ENCODE measurements around the gene DCAF11. TPM values are rescaled to one million over a fixed set of nuclear protein-coding genes. Genes with fewer than 3 reads are reported as not detected.

The DCAF11 gene
- total and polyA plus RNA-seq, 2 of the 13 experiments (the other 11 are each of a cell fraction or from before 2014, with no cell fraction given): 150 to 257 TPM

DNA sequence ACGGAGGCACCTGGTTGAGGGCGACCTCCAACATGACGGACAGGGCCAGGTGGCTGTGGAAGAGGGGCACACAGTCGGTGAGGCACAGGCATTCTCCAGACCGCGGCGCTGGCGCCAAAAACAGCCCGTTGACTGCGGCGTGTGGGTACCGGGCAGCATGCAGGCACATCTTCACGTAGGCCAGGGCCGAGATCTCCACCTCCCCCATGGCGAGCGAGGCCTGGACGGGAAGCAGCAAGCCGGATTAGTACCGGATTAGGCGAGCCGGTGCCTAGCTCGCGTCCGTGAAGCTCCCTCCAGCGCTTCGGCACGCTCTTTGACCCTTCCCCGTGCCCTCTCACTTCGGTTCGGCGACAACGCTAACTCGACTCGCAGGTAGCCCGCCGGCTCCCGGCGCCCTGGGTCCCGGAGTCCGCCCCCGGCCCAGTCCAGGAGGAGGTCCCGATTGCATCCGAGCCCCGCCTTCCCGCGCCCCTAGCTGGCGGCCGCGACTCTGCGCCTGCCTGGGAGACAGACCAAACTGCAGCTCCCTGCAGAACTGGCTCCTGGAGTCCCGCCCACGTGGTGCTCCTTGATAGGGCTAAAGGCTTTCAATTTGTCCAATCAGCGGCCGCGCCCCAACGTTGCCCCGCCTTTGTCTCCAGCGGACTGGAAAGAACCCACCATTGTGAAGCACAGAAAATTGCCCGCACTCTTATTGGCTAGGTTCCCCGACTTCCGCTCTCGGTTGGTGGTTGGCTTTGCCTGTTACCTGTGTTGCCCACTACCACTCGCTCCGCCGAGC is 26.7 kb downstream of the DCAF11 start, which contains the start of gene EMC9 (continued):
- TF ChIP-seq, protein P1, sequence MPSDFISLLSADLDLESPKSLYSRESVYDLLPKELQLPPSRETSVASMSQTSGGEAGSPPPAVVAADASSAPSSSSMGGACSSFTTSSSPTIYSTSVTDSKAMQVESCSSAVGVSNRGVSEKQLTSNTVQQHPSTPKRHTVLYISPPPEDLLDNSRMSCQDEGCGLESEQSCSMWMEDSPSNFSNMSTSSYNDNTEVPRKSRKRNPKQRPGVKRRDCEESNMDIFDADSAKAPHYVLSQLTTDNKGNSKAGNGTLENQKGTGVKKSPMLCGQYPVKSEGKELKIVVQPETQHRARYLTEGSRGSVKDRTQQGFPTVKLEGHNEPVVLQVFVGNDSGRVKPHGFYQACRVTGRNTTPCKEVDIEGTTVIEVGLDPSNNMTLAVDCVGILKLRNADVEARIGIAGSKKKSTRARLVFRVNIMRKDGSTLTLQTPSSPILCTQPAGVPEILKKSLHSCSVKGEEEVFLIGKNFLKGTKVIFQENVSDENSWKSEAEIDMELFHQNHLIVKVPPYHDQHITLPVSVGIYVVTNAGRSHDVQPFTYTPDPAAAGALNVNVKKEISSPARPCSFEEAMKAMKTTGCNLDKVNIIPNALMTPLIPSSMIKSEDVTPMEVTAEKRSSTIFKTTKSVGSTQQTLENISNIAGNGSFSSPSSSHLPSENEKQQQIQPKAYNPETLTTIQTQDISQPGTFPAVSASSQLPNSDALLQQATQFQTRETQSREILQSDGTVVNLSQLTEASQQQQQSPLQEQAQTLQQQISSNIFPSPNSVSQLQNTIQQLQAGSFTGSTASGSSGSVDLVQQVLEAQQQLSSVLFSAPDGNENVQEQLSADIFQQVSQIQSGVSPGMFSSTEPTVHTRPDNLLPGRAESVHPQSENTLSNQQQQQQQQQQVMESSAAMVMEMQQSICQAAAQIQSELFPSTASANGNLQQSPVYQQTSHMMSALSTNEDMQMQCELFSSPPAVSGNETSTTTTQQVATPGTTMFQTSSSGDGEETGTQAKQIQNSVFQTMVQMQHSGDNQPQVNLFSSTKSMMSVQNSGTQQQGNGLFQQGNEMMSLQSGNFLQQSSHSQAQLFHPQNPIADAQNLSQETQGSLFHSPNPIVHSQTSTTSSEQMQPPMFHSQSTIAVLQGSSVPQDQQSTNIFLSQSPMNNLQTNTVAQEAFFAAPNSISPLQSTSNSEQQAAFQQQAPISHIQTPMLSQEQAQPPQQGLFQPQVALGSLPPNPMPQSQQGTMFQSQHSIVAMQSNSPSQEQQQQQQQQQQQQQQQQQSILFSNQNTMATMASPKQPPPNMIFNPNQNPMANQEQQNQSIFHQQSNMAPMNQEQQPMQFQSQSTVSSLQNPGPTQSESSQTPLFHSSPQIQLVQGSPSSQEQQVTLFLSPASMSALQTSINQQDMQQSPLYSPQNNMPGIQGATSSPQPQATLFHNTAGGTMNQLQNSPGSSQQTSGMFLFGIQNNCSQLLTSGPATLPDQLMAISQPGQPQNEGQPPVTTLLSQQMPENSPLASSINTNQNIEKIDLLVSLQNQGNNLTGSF (CRISPR knock-in tag; IDR thresholded peaks at IDR 0.05): peak; percentile 95
- TF ChIP-seq ZNF292 (CRISPR knock-in tag; IDR thresholded peaks at IDR 0.05; ENCODE audit: borderline replicate concordance, low read depth) (peak; percentile 80), KAT8 (CRISPR knock-in tag; IDR thresholded peaks at IDR 0.05) (peak; percentile 93), ZBTB7A (CRISPR knock-in tag; IDR thresholded peaks at IDR 0.05) (no peak), MIXL1 (CRISPR knock-in tag; IDR thresholded peaks at IDR 0.05) (no peak; the same call in 1 of the 2 replicates), ARNTL (CRISPR knock-in tag; IDR thresholded peaks at IDR 0.05) (peak; percentile 74), ZNF775 (CRISPR knock-in tag; IDR thresholded peaks at IDR 0.05; ENCODE audit: borderline replicate concordance) (peak; percentile 83), BATF2 (CRISPR knock-in tag; IDR thresholded peaks at IDR 0.05) (no peak), RFXANK (CRISPR knock-in tag; IDR thresholded peaks at IDR 0.05) (peak; percentile 96), NR2C2 (CRISPR knock-in tag; IDR thresholded peaks at IDR 0.05; ENCODE audit: borderline replicate concordance) (peak; percentile 83), ZSCAN20 (CRISPR knock-in tag; IDR thresholded peaks at IDR 0.05; ENCODE audit: borderline replicate concordance) (peak; percentile 87), CERS6 (CRISPR knock-in tag; IDR thresholded peaks at IDR 0.05) (peak; percentile 70; the same call in 1 of the 2 replicates)
- TF ChIP-seq, protein P2, sequence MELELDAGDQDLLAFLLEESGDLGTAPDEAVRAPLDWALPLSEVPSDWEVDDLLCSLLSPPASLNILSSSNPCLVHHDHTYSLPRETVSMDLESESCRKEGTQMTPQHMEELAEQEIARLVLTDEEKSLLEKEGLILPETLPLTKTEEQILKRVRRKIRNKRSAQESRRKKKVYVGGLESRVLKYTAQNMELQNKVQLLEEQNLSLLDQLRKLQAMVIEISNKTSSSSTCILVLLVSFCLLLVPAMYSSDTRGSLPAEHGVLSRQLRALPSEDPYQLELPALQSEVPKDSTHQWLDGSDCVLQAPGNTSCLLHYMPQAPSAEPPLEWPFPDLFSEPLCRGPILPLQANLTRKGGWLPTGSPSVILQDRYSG (CRISPR knock-in tag; IDR thresholded peaks at IDR 0.05): 0 out of 2 replicates have a peak, but pooled peaks have one; percentile 41
- TF ChIP-seq, protein P3, sequence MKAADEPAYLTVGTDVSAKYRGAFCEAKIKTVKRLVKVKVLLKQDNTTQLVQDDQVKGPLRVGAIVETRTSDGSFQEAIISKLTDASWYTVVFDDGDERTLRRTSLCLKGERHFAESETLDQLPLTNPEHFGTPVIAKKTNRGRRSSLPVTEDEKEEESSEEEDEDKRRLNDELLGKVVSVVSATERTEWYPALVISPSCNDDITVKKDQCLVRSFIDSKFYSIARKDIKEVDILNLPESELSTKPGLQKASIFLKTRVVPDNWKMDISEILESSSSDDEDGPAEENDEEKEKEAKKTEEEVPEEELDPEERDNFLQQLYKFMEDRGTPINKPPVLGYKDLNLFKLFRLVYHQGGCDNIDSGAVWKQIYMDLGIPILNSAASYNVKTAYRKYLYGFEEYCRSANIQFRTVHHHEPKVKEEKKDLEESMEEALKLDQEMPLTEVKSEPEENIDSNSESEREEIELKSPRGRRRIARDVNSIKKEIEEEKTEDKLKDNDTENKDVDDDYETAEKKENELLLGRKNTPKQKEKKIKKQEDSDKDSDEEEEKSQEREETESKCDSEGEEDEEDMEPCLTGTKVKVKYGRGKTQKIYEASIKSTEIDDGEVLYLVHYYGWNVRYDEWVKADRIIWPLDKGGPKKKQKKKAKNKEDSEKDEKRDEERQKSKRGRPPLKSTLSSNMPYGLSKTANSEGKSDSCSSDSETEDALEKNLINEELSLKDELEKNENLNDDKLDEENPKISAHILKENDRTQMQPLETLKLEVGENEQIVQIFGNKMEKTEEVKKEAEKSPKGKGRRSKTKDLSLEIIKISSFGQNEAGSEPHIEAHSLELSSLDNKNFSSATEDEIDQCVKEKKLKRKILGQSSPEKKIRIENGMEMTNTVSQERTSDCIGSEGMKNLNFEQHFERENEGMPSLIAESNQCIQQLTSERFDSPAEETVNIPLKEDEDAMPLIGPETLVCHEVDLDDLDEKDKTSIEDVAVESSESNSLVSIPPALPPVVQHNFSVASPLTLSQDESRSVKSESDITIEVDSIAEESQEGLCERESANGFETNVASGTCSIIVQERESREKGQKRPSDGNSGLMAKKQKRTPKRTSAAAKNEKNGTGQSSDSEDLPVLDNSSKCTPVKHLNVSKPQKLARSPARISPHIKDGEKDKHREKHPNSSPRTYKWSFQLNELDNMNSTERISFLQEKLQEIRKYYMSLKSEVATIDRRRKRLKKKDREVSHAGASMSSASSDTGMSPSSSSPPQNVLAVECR (CRISPR knock-in tag; IDR thresholded peaks at IDR 0.05; ENCODE audit: borderline replicate concordance): no peak
- TF ChIP-seq, protein P4, sequence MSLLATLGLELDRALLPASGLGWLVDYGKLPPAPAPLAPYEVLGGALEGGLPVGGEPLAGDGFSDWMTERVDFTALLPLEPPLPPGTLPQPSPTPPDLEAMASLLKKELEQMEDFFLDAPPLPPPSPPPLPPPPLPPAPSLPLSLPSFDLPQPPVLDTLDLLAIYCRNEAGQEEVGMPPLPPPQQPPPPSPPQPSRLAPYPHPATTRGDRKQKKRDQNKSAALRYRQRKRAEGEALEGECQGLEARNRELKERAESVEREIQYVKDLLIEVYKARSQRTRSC (CRISPR knock-in tag; IDR thresholded peaks at IDR 0.05; ENCODE audit: low read depth): peak; percentile 93
